ENCODE measurements around the gene RFC3. TPM values are rescaled to one million over a fixed set of nuclear protein-coding genes. Genes with fewer than 3 reads are reported as not detected.

RFC3 gene
- total RNA-seq, 4 donors from 2014 or later: 4.4 to 39.7 (median 8.8) TPM

- TF ChIP-seq CTCF (IDR thresholded peaks at IDR 0.05): no peak
- no peak for TF ChIP-seq POLR2A (IDR thresholded peaks at IDR 0.05)
- Histone ChIP-seq H3K4me3 (no peak overlapping the region), H3K27me3 (no peaks in the 10 kb centered on the region), H3K36me3 (no peaks in the 10 kb centered on the region), H3K9me3 (no peaks in the 10 kb centered on the region), H3K4me1 (no peaks in the 10 kb centered on the region), H3K27ac (no peak overlapping the region)
- no peak for DNase-seq
- intact Hi-C loops (cut with DNase I; ENCODE audit: low total_unique reads): no loop called here
Observed at GRCh38 chr13:33842986-33843385, 25.0 kb downstream of the RFC3 start.

DNA sequence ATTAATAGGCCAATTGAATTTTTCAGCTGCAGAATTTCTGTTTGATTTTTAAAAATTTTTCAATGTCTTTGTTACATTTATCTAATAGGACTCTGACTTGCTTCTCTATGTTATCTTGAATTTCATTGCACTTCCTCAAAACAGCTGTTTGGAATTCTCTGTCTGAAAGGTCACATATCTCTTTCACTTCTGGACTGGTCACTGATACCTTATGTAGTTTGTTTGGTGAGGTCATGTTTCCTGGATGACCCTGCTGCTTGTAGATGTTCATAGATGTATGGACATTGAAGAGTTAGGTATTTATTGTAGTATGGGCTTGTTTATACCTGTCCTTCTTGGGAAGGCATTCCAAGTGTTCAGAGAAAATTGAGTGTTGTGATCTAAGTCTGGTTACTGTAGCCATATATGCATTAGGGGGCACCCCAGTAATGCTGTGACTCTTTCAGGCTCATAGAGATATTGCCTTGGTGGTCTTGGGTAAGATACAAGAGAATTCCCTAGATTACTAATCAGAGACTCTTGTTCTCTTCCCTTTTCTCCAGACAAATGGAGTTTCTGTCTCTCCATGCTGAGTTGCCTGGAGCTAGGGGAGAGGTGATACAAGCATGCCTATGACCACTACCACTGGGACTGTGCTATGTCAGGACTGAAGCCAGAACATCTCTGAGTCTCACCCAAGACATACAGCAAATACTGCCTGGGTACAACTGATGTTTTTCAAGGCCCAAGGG lies 27.8 kb downstream of the RFC3 start:
- no peak for DNase-seq
- H3K9me3 ChIP-seq: no peaks in the 10 kb centered on the region
- no peaks in the 10 kb centered on the region for H3K36me3 ChIP-seq
- no peaks in the 10 kb centered on the region for H3K27me3 ChIP-seq
- no peaks in the 10 kb centered on the region for H3K4me1 ChIP-seq
- no peak overlapping the region for H3K27ac ChIP-seq
- no peak for TF ChIP-seq CTCF (IDR thresholded peaks at IDR 0.05)
- no peak for TF ChIP-seq POLR2A (IDR thresholded peaks at IDR 0.05)
- intact Hi-C loops (cut with DNase I; ENCODE audit: low total_unique reads): no loop called here
- H3K4me3 ChIP-seq: no peak overlapping the region

GRCh38 chr13:33846303-33847062 lies 28.5 kb downstream of the RFC3 start:
- no peaks in the 10 kb centered on the region for H3K4me1 ChIP-seq
- no peak overlapping the region for H3K4me3 ChIP-seq
- no peaks in the 10 kb centered on the region for H3K36me3 ChIP-seq
- DNase-seq: no peak
- H3K27me3 ChIP-seq: no peaks in the 10 kb centered on the region
- no peak overlapping the region for H3K27ac ChIP-seq
- intact Hi-C loops (cut with DNase I; ENCODE audit: low total_unique reads): no loop called here
- H3K9me3 ChIP-seq: no peaks in the 10 kb centered on the region
- TF ChIP-seq CTCF (IDR thresholded peaks at IDR 0.05) (no peak), POLR2A (IDR thresholded peaks at IDR 0.05) (no peak)

DNA sequence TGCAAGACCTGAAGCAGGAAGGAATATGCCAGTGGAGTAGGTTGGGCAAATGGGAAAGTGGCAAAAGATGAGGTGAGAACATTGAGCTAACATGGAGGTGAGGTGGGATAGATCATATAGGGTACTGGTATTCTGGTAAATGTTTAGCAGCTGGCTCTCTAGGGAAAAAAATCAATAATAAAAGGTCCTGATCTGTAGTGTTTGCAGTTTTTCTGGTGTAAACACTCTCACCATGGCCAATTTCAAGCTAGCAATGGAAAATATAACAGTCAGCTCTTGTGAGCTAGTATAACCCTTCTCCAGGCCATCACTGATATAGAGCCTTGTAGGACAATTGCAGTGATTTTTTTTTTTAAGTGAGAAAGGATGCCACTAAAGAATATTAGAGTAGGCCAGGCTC lies 31.3 kb downstream of the RFC3 start:
- Histone ChIP-seq H3K27ac (no peak overlapping the region), H3K36me3 (no peaks in the 10 kb centered on the region), H3K27me3 (no peaks in the 10 kb centered on the region), H3K4me3 (no peak overlapping the region), H3K4me1 (no peaks in the 10 kb centered on the region), H3K9me3 (no peaks in the 10 kb centered on the region)
- DNase-seq: no peak
- intact Hi-C loops (cut with DNase I; ENCODE audit: low total_unique reads): no loop called here
- TF ChIP-seq POLR2A (IDR thresholded peaks at IDR 0.05) (no peak), CTCF (IDR thresholded peaks at IDR 0.05) (no peak)

DNA sequence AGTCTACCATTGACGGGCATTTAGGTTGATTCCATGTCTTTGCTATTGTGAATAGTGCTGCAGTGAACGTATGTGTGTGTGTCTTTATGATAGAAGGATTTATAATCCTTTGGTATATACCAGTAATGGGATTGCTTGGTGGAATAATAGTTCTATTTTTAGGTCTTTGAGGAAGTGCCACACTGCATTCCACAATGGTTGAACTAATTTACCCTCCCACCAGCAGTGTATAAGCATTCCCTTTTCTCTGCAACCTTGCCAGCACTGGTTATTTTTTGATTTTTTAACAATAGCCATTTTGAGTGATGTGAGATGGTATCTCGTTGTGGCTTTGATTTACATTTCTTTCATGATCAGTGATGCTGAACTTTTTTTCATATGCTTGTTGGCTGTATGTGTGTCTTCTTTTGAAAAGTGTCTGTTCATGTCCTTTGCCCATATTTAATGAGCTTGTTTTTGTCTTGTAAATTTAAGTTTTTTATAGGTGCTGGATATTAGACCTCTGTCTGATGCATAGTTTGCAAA lies 37.5 kb downstream of the RFC3 start:
- H3K36me3 ChIP-seq: no peaks in the 10 kb centered on the region
- intact Hi-C loops (cut with DNase I; ENCODE audit: low total_unique reads): no loop called here
- TF ChIP-seq POLR2A (IDR thresholded peaks at IDR 0.05) (no peak), CTCF (IDR thresholded peaks at IDR 0.05) (no peak)
- H3K9me3 ChIP-seq: no peaks in the 10 kb centered on the region
- H3K4me1 ChIP-seq: no peaks in the 10 kb centered on the region
- no peaks in the 10 kb centered on the region for H3K27me3 ChIP-seq
- H3K27ac ChIP-seq: no peak overlapping the region
- no peak overlapping the region for H3K4me3 ChIP-seq
- DNase-seq: no peak
